ENCODE measurements around the gene CALML6. TPM values are rescaled to one million over a fixed set of nuclear protein-coding genes. Genes with fewer than 3 reads are reported as not detected.

Gene CALML6
- total RNA-seq, 4 donors from 2014 or later: 4.8 to 7.0 TPM; not detected in 2

DNA sequence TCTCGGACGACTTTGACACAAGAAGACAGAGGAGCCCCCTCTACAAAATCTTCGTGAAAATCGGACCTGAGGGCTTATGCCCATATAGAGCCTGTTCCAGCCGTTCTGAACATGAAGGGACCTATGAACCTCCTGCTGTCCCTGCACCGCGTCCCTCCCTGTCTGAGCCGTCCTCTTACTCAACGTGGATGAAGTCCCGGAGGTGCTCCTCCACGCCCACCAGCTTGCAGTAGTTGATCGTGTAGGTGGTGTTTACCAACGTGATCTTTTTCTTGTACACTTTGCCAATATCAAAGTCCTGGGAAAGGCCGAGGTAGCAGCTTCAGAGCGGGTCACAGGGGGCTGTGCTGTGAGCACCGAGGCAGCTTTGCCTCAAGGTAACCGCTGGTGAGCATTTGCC is 48.5 kb downstream of the CALML6 start:
- H3K27ac ChIP-seq: no peak overlapping the region
- TF ChIP-seq, protein P1, sequence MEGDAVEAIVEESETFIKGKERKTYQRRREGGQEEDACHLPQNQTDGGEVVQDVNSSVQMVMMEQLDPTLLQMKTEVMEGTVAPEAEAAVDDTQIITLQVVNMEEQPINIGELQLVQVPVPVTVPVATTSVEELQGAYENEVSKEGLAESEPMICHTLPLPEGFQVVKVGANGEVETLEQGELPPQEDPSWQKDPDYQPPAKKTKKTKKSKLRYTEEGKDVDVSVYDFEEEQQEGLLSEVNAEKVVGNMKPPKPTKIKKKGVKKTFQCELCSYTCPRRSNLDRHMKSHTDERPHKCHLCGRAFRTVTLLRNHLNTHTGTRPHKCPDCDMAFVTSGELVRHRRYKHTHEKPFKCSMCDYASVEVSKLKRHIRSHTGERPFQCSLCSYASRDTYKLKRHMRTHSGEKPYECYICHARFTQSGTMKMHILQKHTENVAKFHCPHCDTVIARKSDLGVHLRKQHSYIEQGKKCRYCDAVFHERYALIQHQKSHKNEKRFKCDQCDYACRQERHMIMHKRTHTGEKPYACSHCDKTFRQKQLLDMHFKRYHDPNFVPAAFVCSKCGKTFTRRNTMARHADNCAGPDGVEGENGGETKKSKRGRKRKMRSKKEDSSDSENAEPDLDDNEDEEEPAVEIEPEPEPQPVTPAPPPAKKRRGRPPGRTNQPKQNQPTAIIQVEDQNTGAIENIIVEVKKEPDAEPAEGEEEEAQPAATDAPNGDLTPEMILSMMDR (IDR thresholded peaks at IDR 0.05 in 4 of 5, conservative IDR thresholded peaks at IDR 0.05 in 1 of 5): no peak
- TF ChIP-seq POLR2A (IDR thresholded peaks at IDR 0.05): no peak
- in situ Hi-C loops (cut with MboI; ENCODE audit: low sequenced_read_pairs in 4 of 4): no loop called here
- ATAC-seq (no peak), DNase-seq (no peak)
- no peaks in the 10 kb centered on the region for H3K4me1 ChIP-seq
- no peaks in the 10 kb centered on the region for H3K9me3 ChIP-seq
- intact Hi-C loops (cut with DNase I; ENCODE audit: low total_unique reads): no loop called here
- no peaks in the 10 kb centered on the region for H3K36me3 ChIP-seq
- peaks cover 50 to 75% (median 53%) of the 10 kb centered on the region in 3 donors for H3K27me3 ChIP-seq
- no peak overlapping the region for H3K4me3 ChIP-seq

DNA sequence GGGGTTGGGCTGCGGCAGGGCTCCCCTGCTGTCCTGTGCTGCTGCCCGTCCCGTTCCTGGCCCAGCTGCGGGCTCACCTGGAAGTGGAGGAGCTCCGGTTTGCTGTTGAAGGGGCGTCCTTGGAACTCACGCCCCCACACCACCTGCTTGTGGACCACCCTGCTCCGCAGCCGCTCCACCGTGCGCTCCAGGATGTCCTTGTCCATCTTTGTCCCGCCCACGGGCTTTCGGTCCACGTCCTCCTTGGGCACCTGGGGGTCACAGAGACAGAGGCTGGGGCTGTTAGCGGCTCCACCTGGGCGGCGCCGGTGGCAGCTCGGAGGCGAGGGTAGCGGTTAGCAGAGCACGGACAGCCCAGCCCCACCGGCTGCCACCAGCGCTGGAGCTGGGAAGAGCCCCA is 49.8 kb downstream of the CALML6 start:
- H3K27me3 ChIP-seq: peaks cover 45 to 62% (median 47%) of the 10 kb centered on the region in 3 donors

DNA sequence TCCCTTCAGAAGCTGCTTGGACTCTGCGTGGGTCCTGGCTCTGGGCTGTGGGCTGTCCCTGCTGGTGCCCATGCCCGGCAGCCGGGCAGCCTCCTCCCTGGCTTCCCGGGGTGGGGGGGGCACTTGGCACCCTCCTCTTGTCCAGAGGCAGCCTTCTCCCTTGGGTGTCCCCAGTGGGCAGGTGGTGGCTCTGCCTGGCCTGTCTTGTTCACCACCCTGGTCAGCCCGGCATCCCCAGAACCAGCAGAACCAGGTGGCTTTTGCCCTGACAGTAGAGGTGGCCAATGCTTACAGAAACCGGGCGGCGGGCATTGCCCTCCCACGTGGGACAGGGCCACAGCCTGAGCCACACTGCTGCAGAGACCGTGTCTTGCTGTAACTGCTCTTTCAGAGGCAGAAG is 50.5 kb downstream of the CALML6 start:
- ATAC-seq (no peak), DNase-seq (no peak)
- Histone ChIP-seq H3K4me1 (no peaks in the 10 kb centered on the region), H3K27ac (no peak overlapping the region), H3K27me3 (peaks cover 39 to 55% (median 43%) of the 10 kb centered on the region in 3 donors), H3K4me3 (no peak overlapping the region), H3K9me3 (no peaks in the 10 kb centered on the region), H3K36me3 (no peaks in the 10 kb centered on the region)
- TF ChIP-seq, protein P1 (IDR thresholded peaks at IDR 0.05 in 4 of 5, conservative IDR thresholded peaks at IDR 0.05 in 1 of 5): no peak
- no peak for TF ChIP-seq POLR2A (IDR thresholded peaks at IDR 0.05)
- intact Hi-C loops (cut with DNase I; ENCODE audit: low total_unique reads) (no loop called here), in situ Hi-C loops (cut with MboI; ENCODE audit: low sequenced_read_pairs in 4 of 4) (no loop called here)

More for the DNA sequence above, 49.8 kb downstream of the CALML6 start:
- Histone ChIP-seq H3K4me3 (no peak overlapping the region), H3K9me3 (no peaks in the 10 kb centered on the region), H3K27ac (no peak overlapping the region), H3K4me1 (no peaks in the 10 kb centered on the region), H3K36me3 (no peaks in the 10 kb centered on the region)
- DNase-seq: no peak
- in situ Hi-C loops (cut with MboI; ENCODE audit: low sequenced_read_pairs in 4 of 4): no loop called here
- intact Hi-C loops (cut with DNase I; ENCODE audit: low total_unique reads): no loop called here
- TF ChIP-seq, protein P1 (IDR thresholded peaks at IDR 0.05 in 4 of 5, conservative IDR thresholded peaks at IDR 0.05 in 1 of 5): no peak
- no peak for TF ChIP-seq POLR2A (IDR thresholded peaks at IDR 0.05)
- ATAC-seq: no peak

DNA sequence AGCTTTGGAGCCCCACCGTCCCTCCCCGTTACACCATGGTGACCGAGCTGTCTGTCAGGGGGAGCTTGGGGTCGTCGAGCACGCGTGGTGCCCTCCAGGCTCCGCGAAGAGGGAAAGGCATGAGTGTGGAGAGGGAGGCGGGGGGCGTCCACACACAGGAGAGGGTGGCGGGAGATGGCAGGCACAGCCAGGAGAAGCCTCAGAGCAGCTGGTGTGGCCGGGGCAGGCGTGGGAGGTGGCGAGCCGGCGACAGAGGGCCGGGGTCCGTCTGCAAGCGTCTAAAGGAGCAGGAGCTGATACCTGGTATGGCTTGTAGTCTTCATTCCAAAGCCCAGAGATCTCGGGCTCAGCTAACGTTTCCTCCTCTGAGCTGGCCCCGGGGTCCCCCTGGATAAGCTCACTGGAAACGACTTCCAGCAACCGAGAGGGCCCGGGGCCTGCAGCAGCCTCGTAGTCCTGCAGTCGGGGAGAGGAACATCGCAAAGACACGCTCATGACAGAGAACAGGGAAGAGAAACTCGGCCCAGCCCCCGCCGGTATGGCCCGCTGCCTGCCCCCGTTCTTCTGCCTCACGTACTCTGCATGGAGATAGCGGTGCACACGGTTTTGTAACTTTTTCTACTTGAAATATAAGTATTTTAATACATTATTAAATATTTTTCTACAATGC is 51.1 kb downstream of the CALML6 start:
- in situ Hi-C loops (cut with MboI; ENCODE audit: low sequenced_read_pairs in 4 of 4) (no loop called here), intact Hi-C loops (cut with DNase I; ENCODE audit: low total_unique reads) (no loop called here)
- H3K36me3 ChIP-seq: no peaks in the 10 kb centered on the region
- no peaks in the 10 kb centered on the region for H3K4me1 ChIP-seq
- no peak for TF ChIP-seq POLR2A (IDR thresholded peaks at IDR 0.05)
- TF ChIP-seq, protein P1 (IDR thresholded peaks at IDR 0.05 in 4 of 5, conservative IDR thresholded peaks at IDR 0.05 in 1 of 5): no peak
- no peak for ATAC-seq
- DNase-seq: no peak
- no peak overlapping the region for H3K27ac ChIP-seq
- H3K4me3 ChIP-seq: no peak overlapping the region
- no peaks in the 10 kb centered on the region for H3K9me3 ChIP-seq
- peaks cover 32 to 53% (median 40%) of the 10 kb centered on the region in 3 donors for H3K27me3 ChIP-seq

Other genes starting within 250 kb of the CALML6 start
- gene SLC35E2B, start 222.5 kb upstream of the CALML6 start, total RNA-seq: 10 to 100 TPM; 13.5 to 21.8 (median 15.2) TPM
- 10 to 100 TPM in 3 of 4 donors, 1 to 10 TPM in 1; 9.0 to 14.6 (median 11.6) TPM for gene CDK11A, start 190.9 kb upstream of the CALML6 start, total RNA-seq
- 10 to 100 TPM; 20.1 to 33.1 (median 32.5) TPM for gene NADK, start 136.8 kb upstream of the CALML6 start, total RNA-seq
- 10 to 100 TPM; 29.9 to 44.1 (median 37.2) TPM for gene GNB1, start 24.2 kb upstream of the CALML6 start, total RNA-seq
- gene TMEM52, start 4.0 kb downstream of the CALML6 start, total RNA-seq: 100 to 1,000 TPM in 1 of 4 donors, 10 to 100 TPM in 3; 43.3 to 155 (median 67.2) TPM
- gene CFAP74, start 88.5 kb downstream of the CALML6 start, total RNA-seq: not detected
- gene GABRD, start 104.1 kb downstream of the CALML6 start, total RNA-seq: 1 to 10 TPM in 1 of 4 donors, not detected in 3; 1.9 TPM
- under 1 TPM in 2 of 4 donors, not detected in 2; 0.16 to 0.87 TPM for gene PRKCZ, start 135.2 kb downstream of the CALML6 start, total RNA-seq

Measured in gastrocnemius medialis (tissue), 4 donors.